PC-9 (cell line): ENCODE measurements around the gene DNAJB9.

Source experiments
- EZH2 ChIP-seq: fragments of 200-600 bp; sonication (generic); IDR thresholded peaks from 2 replicates; pipeline ENCODE4 v1.8.0; 2017; ENCODE audit warnings: antibody characterized with exemption, low read depth
- TF ChIP-seq, protein P1 (sequence below): fragments of 200-600 bp; sonication (generic); conservative IDR thresholded peaks from 2 replicates; pipeline ENCODE4 v1.6.1; 2017; ENCODE audit warnings: mixed run types, antibody characterized with exemption, mild to moderate bottlenecking, moderate library complexity

DNA sequence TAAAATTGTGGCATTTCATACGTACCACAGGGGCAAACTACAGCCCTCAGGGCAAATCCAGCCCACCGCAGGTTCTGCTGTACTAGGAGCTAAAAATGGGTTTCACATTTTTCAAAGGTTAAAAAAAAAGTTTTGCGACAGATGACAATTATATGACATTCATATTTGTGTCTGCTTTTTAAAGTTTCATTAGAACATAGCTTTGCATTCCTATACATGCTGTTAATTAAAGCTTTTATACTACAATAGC, 43.0 kb upstream of the DNAJB9 start:
- TF ChIP-seq, protein P1, sequence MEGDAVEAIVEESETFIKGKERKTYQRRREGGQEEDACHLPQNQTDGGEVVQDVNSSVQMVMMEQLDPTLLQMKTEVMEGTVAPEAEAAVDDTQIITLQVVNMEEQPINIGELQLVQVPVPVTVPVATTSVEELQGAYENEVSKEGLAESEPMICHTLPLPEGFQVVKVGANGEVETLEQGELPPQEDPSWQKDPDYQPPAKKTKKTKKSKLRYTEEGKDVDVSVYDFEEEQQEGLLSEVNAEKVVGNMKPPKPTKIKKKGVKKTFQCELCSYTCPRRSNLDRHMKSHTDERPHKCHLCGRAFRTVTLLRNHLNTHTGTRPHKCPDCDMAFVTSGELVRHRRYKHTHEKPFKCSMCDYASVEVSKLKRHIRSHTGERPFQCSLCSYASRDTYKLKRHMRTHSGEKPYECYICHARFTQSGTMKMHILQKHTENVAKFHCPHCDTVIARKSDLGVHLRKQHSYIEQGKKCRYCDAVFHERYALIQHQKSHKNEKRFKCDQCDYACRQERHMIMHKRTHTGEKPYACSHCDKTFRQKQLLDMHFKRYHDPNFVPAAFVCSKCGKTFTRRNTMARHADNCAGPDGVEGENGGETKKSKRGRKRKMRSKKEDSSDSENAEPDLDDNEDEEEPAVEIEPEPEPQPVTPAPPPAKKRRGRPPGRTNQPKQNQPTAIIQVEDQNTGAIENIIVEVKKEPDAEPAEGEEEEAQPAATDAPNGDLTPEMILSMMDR = no peak
- TF ChIP-seq EZH2 = no peak
